NCI-H748 (cell line): ENCODE data around the gene CCDC15.

Experiments
- DNase-seq: peaks from one replicate; lab custom pipeline; 2025; ENCODE audit not compliant: unreplicated experiment; lab: John Stamatoyannopoulos, UW

CCDC15 gene, protein sequence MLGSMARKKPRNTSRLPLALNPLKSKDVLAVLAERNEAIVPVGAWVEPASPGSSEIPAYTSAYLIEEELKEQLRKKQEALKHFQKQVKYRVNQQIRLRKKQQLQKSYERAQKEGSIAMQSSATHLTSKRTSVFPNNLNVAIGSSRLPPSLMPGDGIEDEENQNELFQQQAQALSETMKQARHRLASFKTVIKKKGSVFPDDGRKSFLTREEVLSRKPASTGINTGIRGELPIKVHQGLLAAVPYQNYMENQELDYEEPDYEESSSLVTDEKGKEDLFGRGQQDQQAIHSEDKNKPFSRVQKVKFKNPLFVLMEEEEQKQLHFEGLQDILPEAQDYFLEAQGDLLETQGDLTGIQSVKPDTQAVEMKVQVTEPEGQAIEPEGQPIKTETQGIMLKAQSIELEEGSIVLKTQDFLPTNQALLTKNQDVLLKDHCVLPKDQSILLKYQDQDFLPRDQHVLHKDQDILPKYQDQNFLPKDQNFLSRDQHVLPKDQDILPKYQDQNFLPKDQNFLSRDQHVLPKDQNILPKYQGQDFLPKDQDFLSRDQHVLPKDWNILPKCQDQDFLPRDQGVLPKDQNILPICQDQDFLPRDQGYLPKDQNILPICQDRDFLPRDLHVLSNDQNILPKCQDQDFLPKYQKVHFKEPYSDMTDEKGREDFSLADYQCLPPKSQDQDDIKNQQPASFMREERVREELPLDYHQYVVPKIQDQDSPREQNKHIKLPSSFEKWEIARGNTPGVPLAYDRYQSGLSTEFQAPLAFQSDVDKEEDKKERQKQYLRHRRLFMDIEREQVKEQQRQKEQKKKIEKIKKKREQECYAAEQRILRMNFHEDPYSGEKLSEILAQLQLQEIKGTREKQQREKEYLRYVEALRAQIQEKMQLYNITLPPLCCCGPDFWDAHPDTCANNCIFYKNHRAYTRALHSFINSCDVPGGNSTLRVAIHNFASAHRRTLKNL

GRCh38 chr11:124953753-124954589, at the start of gene CCDC15:
CCDC15 (plus strand) TSS chr11:124954202; CDS start chr11:124954733, 531 bp downstream.
- DNase-seq, result peak; percentile 96

DNA sequence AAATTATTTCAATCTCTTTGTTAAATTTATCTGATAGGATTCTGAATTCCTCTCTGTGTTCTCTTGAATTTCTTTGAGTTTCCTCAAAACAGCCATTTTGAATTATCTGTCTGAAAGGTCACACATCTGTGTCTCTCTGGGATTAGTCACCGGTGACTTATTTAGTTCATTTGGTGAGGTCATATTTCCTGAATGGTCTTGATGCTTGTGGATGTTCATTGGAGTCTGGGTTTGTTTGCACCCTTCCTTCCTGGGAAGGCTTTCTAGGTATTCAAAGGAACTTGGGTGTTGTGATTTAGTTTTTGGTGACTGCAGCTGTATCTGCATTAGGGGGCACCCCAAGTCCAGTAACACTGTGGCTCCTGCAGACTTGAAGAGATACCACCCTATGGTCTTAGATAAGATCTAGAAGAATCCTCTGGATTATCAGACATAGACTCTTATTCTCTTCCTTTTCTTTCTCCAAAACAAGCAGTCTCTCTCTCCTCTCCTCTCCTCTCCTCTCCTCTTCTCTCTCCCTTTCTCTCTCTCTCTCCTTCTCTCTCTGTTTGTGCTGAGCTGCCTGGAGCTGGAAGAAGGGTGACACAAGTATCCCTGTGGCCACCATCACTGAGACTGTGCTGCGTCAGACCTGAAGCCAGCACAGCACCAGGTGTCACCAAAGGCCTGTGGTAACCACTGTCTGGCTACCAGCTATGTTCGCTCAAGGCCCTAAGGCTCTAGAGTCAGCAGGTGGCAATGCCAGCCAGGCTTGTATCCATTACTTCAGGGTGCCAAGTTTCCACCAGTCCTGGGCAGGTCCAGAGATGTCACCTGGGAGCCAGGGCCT, 38.2 kb upstream of the CCDC15 start:
- DNase-seq, result no peak

GRCh38 chr11:124916370-124916710, 37.7 kb upstream of the CCDC15 start:
- no peak for DNase-seq

DNA sequence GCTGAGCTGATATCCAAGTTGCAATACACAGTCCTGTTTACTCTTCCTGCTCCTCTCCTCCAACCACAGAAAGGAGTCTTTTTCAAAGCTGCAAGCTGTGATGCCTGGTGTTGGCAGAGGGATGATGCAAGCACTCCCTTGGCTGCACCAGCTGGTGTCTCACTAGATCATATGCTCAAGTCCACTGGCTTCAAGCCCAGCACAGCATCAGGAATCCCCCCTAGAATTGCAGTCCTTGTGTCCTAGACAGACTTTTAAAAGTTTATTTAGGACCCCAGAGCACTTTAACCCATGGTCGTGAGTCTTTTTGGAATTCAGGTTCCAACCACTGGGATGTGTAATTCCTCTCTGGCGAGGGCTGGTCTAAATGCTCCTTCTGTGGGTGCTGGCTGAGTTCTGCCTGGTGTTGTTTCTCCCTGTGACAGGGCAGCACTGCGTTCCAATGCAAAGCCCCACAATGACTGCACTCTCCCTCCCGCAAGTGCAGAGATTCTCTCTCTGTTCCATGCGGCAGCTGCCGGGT, 36.8 kb upstream of the CCDC15 start:
- no peak for DNase-seq

GRCh38 chr11:124918950-124919349, 35.1 kb upstream of the CCDC15 start, which contains the start of gene HEPN1:
HEPN1 (plus strand) TSS chr11:124919250.
- no peak for DNase-seq

GRCh38 chr11:124919898-124920297, 34.1 kb upstream of the CCDC15 start:
- DNase-seq, result no peak

DNA sequence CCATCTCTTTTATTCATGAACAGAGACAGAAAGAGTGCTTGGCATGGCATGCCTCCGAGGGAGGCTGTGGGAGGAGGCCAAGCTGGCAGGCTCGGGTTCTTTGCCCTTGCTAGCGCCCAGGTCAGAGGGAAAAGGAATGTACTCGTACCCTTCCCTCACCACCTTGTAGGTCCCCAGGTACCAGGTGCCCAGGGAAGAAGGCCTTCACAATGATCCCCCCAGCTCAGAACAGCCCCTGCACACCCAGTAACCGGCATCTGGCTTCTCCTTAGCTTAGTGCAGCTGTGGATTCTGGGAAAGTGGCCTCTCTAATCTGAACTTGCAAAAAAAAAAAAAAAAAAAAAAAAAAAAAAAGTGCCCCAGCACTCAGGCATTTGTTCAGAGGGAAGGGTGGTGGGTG, 33.6 kb upstream of the CCDC15 start:
- DNase-seq, result no peak

- peak; percentile 74 for DNase-seq
These were observed 33.0 kb upstream of the CCDC15 start for GRCh38 chr11:124920870-124921609.

DNA sequence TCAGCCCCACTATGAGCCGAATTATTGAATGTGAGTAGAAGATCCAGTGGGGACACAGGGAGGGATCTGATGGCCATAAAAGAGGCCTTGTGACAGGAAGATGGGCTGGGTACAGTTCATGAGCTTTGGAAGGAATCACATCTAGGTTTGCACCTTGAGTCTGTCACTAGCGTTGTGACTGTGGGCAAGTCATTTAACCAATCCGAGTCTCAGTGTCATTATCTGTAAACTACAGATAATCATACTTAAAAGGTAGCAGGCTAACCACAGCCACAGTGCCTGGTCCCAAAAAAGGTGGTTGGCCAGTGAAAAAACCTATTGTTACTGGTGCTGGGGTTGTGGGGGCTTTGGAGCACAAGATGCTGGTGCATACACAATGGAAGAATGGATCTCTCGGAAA, 31.2 kb upstream of the CCDC15 start:
- no peak for DNase-seq

- DNase-seq, result no peak
These were observed 30.7 kb upstream of the CCDC15 start for GRCh38 chr11:124923296-124923695.

DNA sequence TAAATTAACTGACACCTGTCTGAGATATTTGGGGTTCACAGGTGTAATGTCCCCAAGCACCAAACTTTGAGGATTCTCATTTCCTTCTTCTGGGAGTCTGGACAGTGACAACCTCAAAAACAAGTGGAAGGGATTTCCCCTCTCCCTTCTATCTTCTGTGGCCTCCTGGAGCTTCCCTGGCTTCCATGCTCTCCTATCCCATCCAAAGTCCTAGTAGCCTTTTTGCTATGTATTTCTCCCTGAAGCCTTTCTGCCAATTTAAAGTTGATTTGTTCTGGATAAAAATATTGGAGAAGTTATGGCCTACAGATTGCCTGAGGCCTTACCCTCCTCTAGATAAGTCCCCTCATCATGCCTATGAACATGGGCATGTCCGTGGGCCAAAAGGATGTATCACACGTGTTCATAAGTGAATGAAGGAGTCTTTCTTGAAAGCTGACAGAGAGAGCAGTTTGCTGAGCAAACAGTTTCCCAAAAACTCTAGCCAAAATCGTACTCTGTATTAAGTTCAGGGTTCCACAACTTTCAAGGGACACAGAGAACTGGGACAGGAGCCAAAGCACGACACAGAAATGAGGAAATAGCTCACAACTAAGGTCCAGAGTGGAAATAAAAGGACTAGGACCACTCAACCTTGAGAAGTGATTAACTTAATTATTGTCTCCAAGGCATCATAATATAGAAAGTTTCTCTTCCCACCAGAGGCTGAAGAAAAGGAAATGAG, 24.9 kb upstream of the CCDC15 start:
- no peak for DNase-seq

DNA sequence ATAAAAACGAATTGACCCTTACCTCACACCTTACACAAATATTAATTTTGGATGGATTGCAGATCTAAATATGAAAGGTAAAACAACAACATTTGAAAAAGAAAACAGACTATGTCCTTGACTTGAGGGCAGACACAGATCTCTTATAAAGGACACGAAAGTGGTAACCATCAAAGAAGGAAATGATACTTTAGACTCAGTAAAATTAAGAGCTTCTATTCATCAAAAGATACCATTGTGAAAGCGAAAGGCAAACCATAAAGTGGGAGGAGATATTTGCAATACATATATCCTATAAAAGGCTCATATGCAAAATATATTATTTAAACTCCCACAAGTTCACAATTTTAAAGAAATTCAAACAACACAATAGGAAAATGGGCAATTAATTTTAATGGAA, 23.2 kb upstream of the CCDC15 start:
- DNase-seq, result no peak

GRCh38 chr11:124934862-124935547, 19.0 kb upstream of the CCDC15 start:
- no peak for DNase-seq

DNA sequence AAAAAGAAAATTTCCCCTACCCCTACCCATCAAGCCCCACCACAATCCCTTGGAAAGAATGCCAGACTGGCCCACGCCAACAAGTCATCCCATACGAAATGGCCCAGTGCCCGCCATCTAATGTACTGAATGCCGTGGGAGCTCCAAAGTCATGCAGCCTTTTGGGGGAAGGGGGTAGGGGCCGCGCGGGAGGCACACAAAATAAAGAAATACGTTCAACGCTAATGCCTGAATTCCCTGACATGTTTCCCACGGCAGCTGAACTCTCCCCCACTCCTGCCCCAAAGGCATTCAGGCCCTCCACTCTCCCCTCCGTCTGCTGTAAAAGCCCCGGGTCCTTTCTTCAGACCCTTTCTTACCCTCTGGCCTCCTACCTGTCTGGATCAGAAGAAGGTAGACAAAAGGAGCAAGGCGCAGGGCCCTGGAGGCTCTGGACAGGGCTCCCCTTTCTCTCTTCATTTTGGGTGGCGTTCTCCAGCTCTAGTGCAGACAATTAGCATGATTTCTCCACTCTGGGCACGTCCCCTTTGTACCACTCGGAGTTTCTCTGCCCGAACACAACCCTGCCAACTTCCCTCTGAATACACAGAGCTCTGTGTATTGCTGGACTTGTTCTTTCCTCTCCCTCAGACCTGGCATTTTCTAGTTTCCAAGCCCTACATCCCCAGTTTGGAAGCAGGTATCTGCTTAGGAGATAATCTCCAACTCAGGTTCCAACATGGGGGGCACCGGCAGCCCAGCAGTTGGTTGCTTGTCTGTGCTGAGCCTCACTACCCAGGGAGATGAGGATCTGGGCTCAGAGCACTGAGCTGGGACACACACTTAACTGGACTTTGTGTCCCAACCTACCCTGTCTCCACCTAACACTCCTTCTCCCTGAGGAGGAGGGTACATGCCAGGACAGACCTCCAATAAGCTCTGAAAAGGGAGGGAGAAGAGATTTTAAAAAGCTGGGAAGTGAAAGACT, 18.2 kb upstream of the CCDC15 start, which contains the start of gene HEPACAM:
Gene HEPACAM (minus strand): TSS at position 500 of the 967 bp plus-strand sequence. CDS start 41 bp downstream, at position 459.
- DNase-seq, result no peak

DNA sequence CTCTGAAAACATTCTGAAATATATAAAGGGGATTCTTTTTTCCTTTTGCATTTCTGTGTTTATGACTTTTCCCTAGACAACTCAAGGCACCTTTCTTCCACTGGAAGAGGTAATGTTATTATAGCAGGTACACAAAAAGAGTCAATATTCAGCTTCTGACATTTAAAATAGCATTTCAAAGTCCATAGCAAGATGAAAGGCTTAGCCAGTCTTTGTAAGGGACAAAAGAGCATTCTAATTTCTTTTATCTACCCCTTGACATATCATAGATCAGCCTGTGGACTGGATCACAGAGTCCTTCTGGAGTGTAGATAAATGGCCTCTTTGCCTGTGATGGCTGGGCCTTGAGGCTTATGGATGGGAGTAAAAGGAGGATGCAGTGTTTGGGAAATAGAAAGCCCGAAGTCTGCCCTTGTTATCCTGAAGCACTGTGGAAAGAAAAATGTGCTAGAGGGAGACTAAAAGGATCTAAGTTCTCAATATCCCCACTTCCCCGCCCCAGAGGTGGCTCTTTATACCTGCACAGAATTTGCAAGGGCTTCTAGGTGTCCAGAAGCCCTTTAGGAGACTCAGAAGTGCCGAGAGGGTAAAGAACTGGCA, 16.6 kb upstream of the CCDC15 start:
- DNase-seq, result no peak

DNA sequence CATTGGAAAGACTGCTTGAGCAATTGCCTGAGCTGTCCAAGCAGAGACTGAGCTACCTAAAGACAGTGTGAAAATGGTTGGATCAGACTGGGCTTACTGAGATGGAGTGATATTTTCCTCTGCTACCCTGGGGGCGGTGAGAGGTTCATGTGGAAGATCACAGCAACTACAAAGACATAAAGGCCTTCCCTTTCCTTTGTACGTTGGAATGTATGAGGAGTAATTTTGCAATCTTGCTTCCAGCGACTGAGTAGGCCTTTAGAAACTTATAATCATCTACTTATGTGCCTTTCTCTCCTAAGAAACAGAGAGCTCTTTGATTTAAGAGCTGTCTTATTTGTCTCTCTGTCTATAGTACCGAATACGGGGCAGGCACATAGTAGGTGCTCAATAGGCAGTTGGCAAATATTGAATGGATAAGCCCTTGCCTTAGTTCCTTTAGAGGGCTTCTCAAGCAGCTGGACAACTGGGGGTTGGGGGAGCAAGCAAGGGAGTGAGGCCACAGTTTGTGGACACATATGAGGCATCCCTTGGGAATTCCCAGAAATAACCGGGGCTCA, 15.7 kb upstream of the CCDC15 start:
- no peak for DNase-seq
